DOHH2 (cell line): ENCODE data around the gene GPSM3.
"Not testable (repeated sequence)": the region's sequence is repeated elsewhere in the genome, so short reads cannot be mapped to it uniquely, and the experiment has no call there.

ENCODE experiments used
- H3F3A ChIP-seq: fragments of 200-600 bp; sonication (generic), shearing (Covaris generic); 2 replicates; pipeline ENCODE4 v1.6.0; 2016; ENCODE audit warnings: antibody characterized with exemption, mild to moderate bottlenecking; ENCODE audit not compliant: control insufficient read depth, insufficient read depth
- H3K27ac ChIP-seq: fragments of 200-600 bp; sonication (generic); 2 replicates; pipeline ENCODE4 v1.5.1; 2014; ENCODE audit warnings: low read depth, mild to moderate bottlenecking, low read length, moderate library complexity
- H3K27me3 ChIP-seq: fragments of 200-600 bp; sonication (generic); 2 replicates; pipeline ENCODE4 v1.6.1; 2014; ENCODE audit warnings: mild to moderate bottlenecking, low read length, mixed read lengths; ENCODE audit not compliant: control insufficient read depth
- H3K36me3 ChIP-seq: fragments of 200-600 bp; sonication (generic); 2 replicates; pipeline ENCODE4 v1.6.1; 2014; ENCODE audit warnings: mild to moderate bottlenecking, low read length, moderate library complexity, mixed read lengths; ENCODE audit not compliant: control insufficient read depth
- H3K4me1 ChIP-seq: fragments of 200-600 bp; sonication (generic); 2 replicates; pipeline ENCODE4 v1.6.1; 2014; ENCODE audit warnings: mild to moderate bottlenecking, low read length, mixed read lengths; ENCODE audit not compliant: control insufficient read depth
- H3K4me2 ChIP-seq: fragments of 200-600 bp; sonication (generic); 2 replicates; pipeline ENCODE4 v1.6.0; 2014; ENCODE audit warnings: mild to moderate bottlenecking, low read length, moderate library complexity
- H3K4me3 ChIP-seq: fragments of 200-600 bp; sonication (generic); 2 replicates; pipeline ENCODE4 v1.5.1; 2014; ENCODE audit warnings: mild to moderate bottlenecking, low read length, mixed read lengths
- H3K79me2 ChIP-seq: fragments of 200-600 bp; sonication (generic); 2 replicates; pipeline ENCODE4 v1.6.1; 2014; ENCODE audit warnings: mild to moderate bottlenecking, low read length, mixed read lengths; ENCODE audit not compliant: control insufficient read depth
- H3K9me2 ChIP-seq: fragments of 200-600 bp; sonication (generic); replicated peaks from 2 replicates; pipeline ENCODE4 v1.6.1; 2014; ENCODE audit warnings: mild to moderate bottlenecking, low read length, mixed read lengths; ENCODE audit not compliant: control insufficient read depth
- H3K9me3 ChIP-seq: fragments of 200-600 bp; sonication (generic); 2 replicates; pipeline ENCODE4 v1.6.1; 2014; ENCODE audit warnings: antibody characterized with exemption, low read length, mixed read lengths; ENCODE audit not compliant: control insufficient read depth, insufficient read depth
- H4K20me1 ChIP-seq: fragments of 200-600 bp; sonication (generic); 2 replicates; pipeline ENCODE4 v1.6.0; 2014; ENCODE audit warnings: low read depth, mild to moderate bottlenecking, antibody characterized with exemption, low read length, moderate library complexity; ENCODE audit not compliant: control insufficient read depth, insufficient read depth
- CTCF ChIP-seq: fragments of 200-600 bp; sonication (generic); IDR thresholded peaks from one replicate; pipeline ENCODE4 v1.5.1; 2014; ENCODE audit warnings: antibody characterized with exemption, mild to moderate bottlenecking, low read depth, low read length; ENCODE audit not compliant: poor library complexity, severe bottlenecking
- EZH2phosphoT487 ChIP-seq: fragments of 200-600 bp; sonication (generic); IDR thresholded peaks from 2 replicates; pipeline ENCODE4 v1.6.1; 2017; ENCODE audit warnings: borderline replicate concordance, mild to moderate bottlenecking, antibody characterized with exemption, low read length, moderate library complexity, mixed read lengths

GPSM3 gene

GRCh38 chr6:32189069-32189741, 3.2 kb downstream of the GPSM3 start:
- TF ChIP-seq CTCF (no peak), EZH2phosphoT487 (no peak)
- Histone ChIP-seq H3K9me2 (no peaks in the 10 kb centered on the region), H3F3A (peaks cover 18% of the 10 kb centered on the region), H3K27me3 (no peaks in the 10 kb centered on the region), H3K27ac (peak overlapping the region; percentile 90), H3K79me2 (peaks cover 54% of the 10 kb centered on the region), H3K4me3 (peak overlapping the region; percentile 83), H3K9me3 (no peaks in the 10 kb centered on the region), H3K36me3 (peaks cover 52% of the 10 kb centered on the region), H4K20me1 (no peaks in the 10 kb centered on the region), H3K4me1 (peaks cover 69% of the 10 kb centered on the region), H3K4me2 (peak overlapping the region; percentile 100)

GRCh38 chr6:32188381-32189068, 3.9 kb downstream of the GPSM3 start:
- peak overlapping the region; percentile 83 for H3K4me3 ChIP-seq
- peaks cover 62% of the 10 kb centered on the region for H3K4me1 ChIP-seq
- H3F3A ChIP-seq: peaks cover 12% of the 10 kb centered on the region
- H3K4me2 ChIP-seq: peak overlapping the region; percentile 100
- no peaks in the 10 kb centered on the region for H3K27me3 ChIP-seq
- H3K9me2 ChIP-seq: no peaks in the 10 kb centered on the region
- no peaks in the 10 kb centered on the region for H3K9me3 ChIP-seq
- peak overlapping the region; percentile 90 for H3K27ac ChIP-seq
- H3K79me2 ChIP-seq: peaks cover 52% of the 10 kb centered on the region
- peaks cover 59% of the 10 kb centered on the region for H3K36me3 ChIP-seq
- no peaks in the 10 kb centered on the region for H4K20me1 ChIP-seq
- TF ChIP-seq EZH2phosphoT487 (no peak), CTCF (no peak)

- H3K27ac ChIP-seq: 0 out of 2 replicates have a peak overlapping the region, but pooled peaks have one; percentile 36
- H3K79me2 ChIP-seq: peaks cover 51% of the 10 kb centered on the region
- H4K20me1 ChIP-seq, H3K27me3 ChIP-seq, H3F3A ChIP-seq, H3K9me2 ChIP-seq, H3K9me3 ChIP-seq: not testable (repeated sequence)
- peaks cover 66% of the 10 kb centered on the region for H3K36me3 ChIP-seq
- peak overlapping the region; percentile 44 for H3K4me3 ChIP-seq
- peaks cover 55% of the 10 kb centered on the region for H3K4me1 ChIP-seq
- H3K4me2 ChIP-seq: peak overlapping the region; percentile 100
Observed at GRCh38 chr6:32187725-32188380, 4.6 kb downstream of the GPSM3 start.
